ENCODE results near the gene SCYL3.
A peak's percentile ranks its signal among the peaks of the same experiment; 100 is the strongest.
"Not testable (repeated sequence)": the region's sequence is repeated elsewhere in the genome, so short reads cannot be mapped to it uniquely, and the experiment has no call there.

SCYL3 gene

GRCh38 chr1:169866577-169866976, 27.1 kb downstream of the SCYL3 start:
- H3K36me3 Mint-ChIP-seq = peaks cover 44% of the 10 kb centered on the region
- peak overlapping the region; percentile 56 for H3K27ac Mint-ChIP-seq
- no peaks in the 10 kb centered on the region for H3K9me3 Mint-ChIP-seq
- H3K4me1 Mint-ChIP-seq = peaks cover 6% of the 10 kb centered on the region
- H3K27me3 Mint-ChIP-seq = no peaks in the 10 kb centered on the region
- H3K4me3 Mint-ChIP-seq = no peak overlapping the region

- not testable (repeated sequence) for H3K27ac Mint-ChIP-seq, H3K4me3 Mint-ChIP-seq, H3K9me3 Mint-ChIP-seq, H3K4me1 Mint-ChIP-seq, H3K27me3 Mint-ChIP-seq
- H3K36me3 Mint-ChIP-seq = peaks cover 42% of the 10 kb centered on the region
Measured at GRCh38 chr1:169864531-169864930, 29.2 kb downstream of the SCYL3 start.

- no peaks in the 10 kb centered on the region for H3K9me3 Mint-ChIP-seq
- H3K27ac Mint-ChIP-seq = peak overlapping the region; percentile 25
- H3K36me3 Mint-ChIP-seq = peaks cover 32% of the 10 kb centered on the region
- H3K4me1 Mint-ChIP-seq = no peaks in the 10 kb centered on the region
- H3K27me3 Mint-ChIP-seq = no peaks in the 10 kb centered on the region
- H3K4me3 Mint-ChIP-seq = no peak overlapping the region
Measured at GRCh38 chr1:169860750-169861149, 32.9 kb downstream of the SCYL3 start.

GRCh38 chr1:169860187-169860586, 33.5 kb downstream of the SCYL3 start:
- no peaks in the 10 kb centered on the region for H3K27me3 Mint-ChIP-seq
- no peak overlapping the region for H3K4me3 Mint-ChIP-seq
- no peaks in the 10 kb centered on the region for H3K4me1 Mint-ChIP-seq
- H3K27ac Mint-ChIP-seq = no peak overlapping the region
- no peaks in the 10 kb centered on the region for H3K9me3 Mint-ChIP-seq
- peaks cover 30% of the 10 kb centered on the region for H3K36me3 Mint-ChIP-seq

- H3K27ac Mint-ChIP-seq = no peak overlapping the region
- peaks cover 22% of the 10 kb centered on the region for H3K36me3 Mint-ChIP-seq
Measured at GRCh38 chr1:169859001-169859400, 34.7 kb downstream of the SCYL3 start.

GRCh38 chr1:169858467-169858866, 35.2 kb downstream of the SCYL3 start:
- Mint-ChIP-seq H3K9me3 (no peaks in the 10 kb centered on the region), H3K4me3 (no peak overlapping the region), H3K36me3 (peaks cover 24% of the 10 kb centered on the region), H3K27ac (no peak overlapping the region), H3K4me1 (no peaks in the 10 kb centered on the region), H3K27me3 (no peaks in the 10 kb centered on the region)

More at GRCh38 chr1:169859001-169859400, 34.7 kb downstream of the SCYL3 start:
- Mint-ChIP-seq H3K4me3 (no peak overlapping the region), H3K9me3 (no peaks in the 10 kb centered on the region), H3K27me3 (no peaks in the 10 kb centered on the region), H3K4me1 (no peaks in the 10 kb centered on the region)

- Mint-ChIP-seq H3K9me3 (peaks cover 4% of the 10 kb centered on the region), H3K4me3 (no peak overlapping the region), H3K27me3 (no peaks in the 10 kb centered on the region), H3K27ac (peak overlapping the region; percentile 52), H3K4me1 (no peaks in the 10 kb centered on the region), H3K36me3 (peaks cover 47% of the 10 kb centered on the region)
Measured at GRCh38 chr1:169853341-169853740, 40.4 kb downstream of the SCYL3 start.

- H3K4me1 Mint-ChIP-seq = peaks cover 8% of the 10 kb centered on the region
- H3K4me3 Mint-ChIP-seq = no peak overlapping the region
- H3K27ac Mint-ChIP-seq = peak overlapping the region; percentile 23
- H3K9me3 Mint-ChIP-seq = peaks cover 5% of the 10 kb centered on the region
- H3K36me3 Mint-ChIP-seq = peaks cover 68% of the 10 kb centered on the region
- no peaks in the 10 kb centered on the region for H3K27me3 Mint-ChIP-seq
Measured at GRCh38 chr1:169849346-169850022, 44.2 kb downstream of the SCYL3 start.

GRCh38 chr1:169848456-169848855, 45.2 kb downstream of the SCYL3 start:
- H3K4me3 Mint-ChIP-seq = no peak overlapping the region
- peak overlapping the region; percentile 59 for H3K27ac Mint-ChIP-seq
- no peaks in the 10 kb centered on the region for H3K27me3 Mint-ChIP-seq
- peaks cover 8% of the 10 kb centered on the region for H3K4me1 Mint-ChIP-seq
- peaks cover 5% of the 10 kb centered on the region for H3K9me3 Mint-ChIP-seq
- peaks cover 72% of the 10 kb centered on the region for H3K36me3 Mint-ChIP-seq

GRCh38 chr1:169844941-169845608, 48.6 kb downstream of the SCYL3 start:
- H3K4me3 Mint-ChIP-seq = no peak overlapping the region
- H3K36me3 Mint-ChIP-seq = peaks cover 70% of the 10 kb centered on the region
- H3K27me3 Mint-ChIP-seq = no peaks in the 10 kb centered on the region
- peaks cover 8% of the 10 kb centered on the region for H3K4me1 Mint-ChIP-seq
- peaks cover 14% of the 10 kb centered on the region for H3K9me3 Mint-ChIP-seq
- H3K27ac Mint-ChIP-seq = no peak overlapping the region

- Mint-ChIP-seq H3K27ac (no peak overlapping the region), H3K4me3 (no peak overlapping the region), H3K4me1 (no peaks in the 10 kb centered on the region), H3K27me3 (no peaks in the 10 kb centered on the region), H3K9me3 (peaks cover 15% of the 10 kb centered on the region), H3K36me3 (peaks cover 41% of the 10 kb centered on the region)
Measured at GRCh38 chr1:169838942-169839341, 54.8 kb downstream of the SCYL3 start.

- H3K4me3 Mint-ChIP-seq = no peak overlapping the region
Measured at GRCh38 chr1:169836198-169836597, 57.5 kb downstream of the SCYL3 start.

GRCh38 chr1:169835647-169836046, 58.0 kb downstream of the SCYL3 start:
- Mint-ChIP-seq H3K27ac (no peak overlapping the region), H3K36me3 (peaks cover 30% of the 10 kb centered on the region), H3K27me3 (no peaks in the 10 kb centered on the region), H3K4me1 (no peaks in the 10 kb centered on the region), H3K9me3 (peaks cover 6% of the 10 kb centered on the region), H3K4me3 (no peak overlapping the region)

More at GRCh38 chr1:169836198-169836597, 57.5 kb downstream of the SCYL3 start:
- Mint-ChIP-seq H3K9me3 (peaks cover 12% of the 10 kb centered on the region), H3K4me1 (no peaks in the 10 kb centered on the region), H3K36me3 (peaks cover 32% of the 10 kb centered on the region), H3K27ac (no peak overlapping the region), H3K27me3 (no peaks in the 10 kb centered on the region)

GRCh38 chr1:169834869-169835268, 58.8 kb downstream of the SCYL3 start:
- peaks cover 6% of the 10 kb centered on the region for H3K9me3 Mint-ChIP-seq
- no peak overlapping the region for H3K4me3 Mint-ChIP-seq
- no peaks in the 10 kb centered on the region for H3K27me3 Mint-ChIP-seq
- no peaks in the 10 kb centered on the region for H3K4me1 Mint-ChIP-seq
- no peak overlapping the region for H3K27ac Mint-ChIP-seq
- peaks cover 27% of the 10 kb centered on the region for H3K36me3 Mint-ChIP-seq

GRCh38 chr1:169833179-169833901, 60.4 kb downstream of the SCYL3 start:
- Mint-ChIP-seq H3K4me3 (no peak overlapping the region), H3K27ac (no peak overlapping the region), H3K36me3 (peaks cover 22% of the 10 kb centered on the region), H3K27me3 (no peaks in the 10 kb centered on the region), H3K9me3 (no peaks in the 10 kb centered on the region), H3K4me1 (no peaks in the 10 kb centered on the region)

- Mint-ChIP-seq H3K27ac (no peak overlapping the region), H3K4me3 (no peak overlapping the region), H3K27me3 (no peaks in the 10 kb centered on the region), H3K4me1 (no peaks in the 10 kb centered on the region), H3K9me3 (no peaks in the 10 kb centered on the region), H3K36me3 (peaks cover 20% of the 10 kb centered on the region)
Measured at GRCh38 chr1:169829671-169830070, 64.0 kb downstream of the SCYL3 start.

Measured in activated naive CD4-positive, alpha-beta T cell treated with anti-CD3 and anti-CD28 coated beads, Interleukin-2, amount 50 U/mL, for 24 hours (primary cell).